ENCODE data around the gene HGFAC.
A peak's percentile ranks its signal among the peaks of the same experiment; 100 is the strongest.
"Not testable (repeated sequence)": the region's sequence is repeated elsewhere in the genome, so short reads cannot be mapped to it uniquely, and the experiment has no call there.

The HGFAC gene

GRCh38 chr4:3406431-3406830 is 35.3 kb upstream of the HGFAC start:
- intact Hi-C loops (cut with micrococcal nuclease): no loop called here

GRCh38 chr4:3407171-3407771 is 34.5 kb upstream of the HGFAC start:
- no peak overlapping the region for H3K27ac Mint-ChIP-seq
- H3K27me3 Mint-ChIP-seq: peaks cover 5% of the 10 kb centered on the region
- H3K9me3 Mint-ChIP-seq: peaks cover 8% of the 10 kb centered on the region
- no peak overlapping the region for H3K4me3 Mint-ChIP-seq
- H3K4me1 Mint-ChIP-seq (ENCODE audit: low read depth): peaks cover 35% of the 10 kb centered on the region
- H3K36me3 Mint-ChIP-seq (ENCODE audit: low read depth): peaks cover 12% of the 10 kb centered on the region
- intact Hi-C loops (cut with micrococcal nuclease): no loop called here

More at GRCh38 chr4:3406431-3406830, 35.3 kb upstream of the HGFAC start:
- H3K27ac Mint-ChIP-seq: no peak overlapping the region
- peaks cover 5% of the 10 kb centered on the region for H3K27me3 Mint-ChIP-seq
- no peak overlapping the region for H3K4me3 Mint-ChIP-seq
- H3K36me3 Mint-ChIP-seq (ENCODE audit: low read depth): peaks cover 12% of the 10 kb centered on the region
- peaks cover 8% of the 10 kb centered on the region for H3K9me3 Mint-ChIP-seq
- peaks cover 42% of the 10 kb centered on the region for H3K4me1 Mint-ChIP-seq (ENCODE audit: low read depth)

- Mint-ChIP-seq H3K27ac (no peak overlapping the region), H3K9me3 (peaks cover 8% of the 10 kb centered on the region), H3K27me3 (peaks cover 5% of the 10 kb centered on the region), H3K4me3 (no peak overlapping the region), H3K4me1 (ENCODE audit: low read depth) (peaks cover 27% of the 10 kb centered on the region), H3K36me3 (ENCODE audit: low read depth) (peaks cover 12% of the 10 kb centered on the region)
- intact Hi-C loops (cut with micrococcal nuclease): no loop called here
These were observed 33.6 kb upstream of the HGFAC start for GRCh38 chr4:3407930-3408792.

- peaks cover 12% of the 10 kb centered on the region for H3K36me3 Mint-ChIP-seq (ENCODE audit: low read depth)
- H3K4me1 Mint-ChIP-seq (ENCODE audit: low read depth): peaks cover 27% of the 10 kb centered on the region
- H3K4me3 Mint-ChIP-seq: no peak overlapping the region
- intact Hi-C loops (cut with micrococcal nuclease): no loop called here
- H3K9me3 Mint-ChIP-seq: peaks cover 8% of the 10 kb centered on the region
- no peak overlapping the region for H3K27ac Mint-ChIP-seq
- peaks cover 5% of the 10 kb centered on the region for H3K27me3 Mint-ChIP-seq
These were observed 32.9 kb upstream of the HGFAC start for GRCh38 chr4:3408793-3409330.

- no peak overlapping the region for H3K27ac Mint-ChIP-seq
- H3K4me3 Mint-ChIP-seq: no peak overlapping the region
- peaks cover 9% of the 10 kb centered on the region for H3K36me3 Mint-ChIP-seq (ENCODE audit: low read depth)
- peaks cover 35% of the 10 kb centered on the region for H3K4me1 Mint-ChIP-seq (ENCODE audit: low read depth)
- H3K9me3 Mint-ChIP-seq: peaks cover under 1% of the 10 kb centered on the region
- intact Hi-C loops (cut with micrococcal nuclease): no loop called here
- H3K27me3 Mint-ChIP-seq: peaks cover 5% of the 10 kb centered on the region
These were observed 32.1 kb upstream of the HGFAC start for GRCh38 chr4:3409571-3410091.

GRCh38 chr4:3410401-3411135 is 31.2 kb upstream of the HGFAC start:
- no peak overlapping the region for H3K4me3 Mint-ChIP-seq
- intact Hi-C loops (cut with micrococcal nuclease): no loop called here
- peak overlapping the region; percentile 14 for H3K27ac Mint-ChIP-seq
- H3K36me3 Mint-ChIP-seq (ENCODE audit: low read depth): peaks cover 12% of the 10 kb centered on the region
- H3K9me3 Mint-ChIP-seq: no peaks in the 10 kb centered on the region
- H3K27me3 Mint-ChIP-seq: peaks cover 5% of the 10 kb centered on the region
- H3K4me1 Mint-ChIP-seq (ENCODE audit: low read depth): peaks cover 40% of the 10 kb centered on the region

GRCh38 chr4:3411190-3411589 is 30.6 kb upstream of the HGFAC start:
- Mint-ChIP-seq H3K4me1 (ENCODE audit: low read depth) (peaks cover 40% of the 10 kb centered on the region), H3K36me3 (ENCODE audit: low read depth) (peaks cover 18% of the 10 kb centered on the region), H3K27ac (peak overlapping the region; percentile 14)
- intact Hi-C loops (cut with micrococcal nuclease); H3K9me3 Mint-ChIP-seq; H3K27me3 Mint-ChIP-seq; H3K4me3 Mint-ChIP-seq: not testable (repeated sequence)

GRCh38 chr4:3411676-3412075 is 30.1 kb upstream of the HGFAC start:
- intact Hi-C loops (cut with micrococcal nuclease): no loop called here
- peaks cover 40% of the 10 kb centered on the region for H3K4me1 Mint-ChIP-seq (ENCODE audit: low read depth)
- peaks cover 22% of the 10 kb centered on the region for H3K36me3 Mint-ChIP-seq (ENCODE audit: low read depth)
- H3K27ac Mint-ChIP-seq: peak overlapping the region; percentile 30
- H3K9me3 Mint-ChIP-seq: no peaks in the 10 kb centered on the region
- H3K4me3 Mint-ChIP-seq: no peak overlapping the region
- peaks cover 5% of the 10 kb centered on the region for H3K27me3 Mint-ChIP-seq

GRCh38 chr4:3412257-3413020 is 29.3 kb upstream of the HGFAC start:
- H3K4me3 Mint-ChIP-seq: no peak overlapping the region
- peaks cover 5% of the 10 kb centered on the region for H3K27me3 Mint-ChIP-seq
- intact Hi-C loops (cut with micrococcal nuclease): no loop called here
- H3K27ac Mint-ChIP-seq: peak overlapping the region; percentile 30
- no peaks in the 10 kb centered on the region for H3K9me3 Mint-ChIP-seq
- H3K4me1 Mint-ChIP-seq (ENCODE audit: low read depth): peaks cover 40% of the 10 kb centered on the region
- peaks cover 30% of the 10 kb centered on the region for H3K36me3 Mint-ChIP-seq (ENCODE audit: low read depth)

GRCh38 chr4:3413217-3413671 is 28.5 kb upstream of the HGFAC start:
- intact Hi-C loops (cut with micrococcal nuclease): no loop called here
- Mint-ChIP-seq H3K4me3 (no peak overlapping the region), H3K27me3 (peaks cover 5% of the 10 kb centered on the region), H3K27ac (no peak overlapping the region), H3K4me1 (ENCODE audit: low read depth) (peaks cover 35% of the 10 kb centered on the region), H3K9me3 (no peaks in the 10 kb centered on the region), H3K36me3 (ENCODE audit: low read depth) (peaks cover 38% of the 10 kb centered on the region)

- H3K4me1 Mint-ChIP-seq (ENCODE audit: low read depth): peaks cover 34% of the 10 kb centered on the region
- H3K27me3 Mint-ChIP-seq: peaks cover 5% of the 10 kb centered on the region
- H3K4me3 Mint-ChIP-seq: no peak overlapping the region
- peaks cover 42% of the 10 kb centered on the region for H3K36me3 Mint-ChIP-seq (ENCODE audit: low read depth)
- peak overlapping the region; percentile 89 for H3K27ac Mint-ChIP-seq
- H3K9me3 Mint-ChIP-seq: no peaks in the 10 kb centered on the region
- intact Hi-C loops (cut with micrococcal nuclease): loop anchor here (2.0 kb wide), 1 partner anchor 25 kb away; no protein-coding TSS in a partner anchor
These were observed 27.9 kb upstream of the HGFAC start for GRCh38 chr4:3413675-3414420.

- H3K4me1 Mint-ChIP-seq (ENCODE audit: low read depth): peaks cover 34% of the 10 kb centered on the region
These were observed 27.1 kb upstream of the HGFAC start for GRCh38 chr4:3414421-3415279.

More at GRCh38 chr4:3414421-3415279, 27.1 kb upstream of the HGFAC start:
- Mint-ChIP-seq H3K9me3 (no peaks in the 10 kb centered on the region), H3K4me3 (peak overlapping the region; percentile 59), H3K36me3 (ENCODE audit: low read depth) (peaks cover 49% of the 10 kb centered on the region), H3K27ac (peak overlapping the region; percentile 89), H3K27me3 (peaks cover 4% of the 10 kb centered on the region)
- intact Hi-C loops (cut with micrococcal nuclease): loop anchor here (2.0 kb wide), 1 partner anchor 26 kb away; no protein-coding TSS in a partner anchor

Data from dendritic cell treated with granulocyte-macrophage colony-stimulating factor and Interleukin-4, amounts not matched to agents 40 ng/mL and 50 ng/mL, for 4 days (primary cell).